Activated gamma-delta T cell treated with anti-CD3 and anti-CD28 coated beads, Interleukin-2, amount 50 U/mL, for 16 hours (primary cell): ENCODE data around the gene PLA2G4F.

Source experiments
- DNase-seq: peaks from one replicate; pipeline ENCODE4 v3.0.0-alpha.2; 2020; ENCODE audit warnings: low read depth

The PLA2G4F gene

GRCh38 chr15:42131826-42132806, 24.3 kb downstream of the PLA2G4F start:
- DNase-seq = no peak

GRCh38 chr15:42131006-42131405, 25.4 kb downstream of the PLA2G4F start:
- DNase-seq = no peak

- DNase-seq = no peak
Observed at GRCh38 chr15:42130246-42130986, 26.0 kb downstream of the PLA2G4F start.

- DNase-seq = no peak
Observed at GRCh38 chr15:42129364-42129763, 27.1 kb downstream of the PLA2G4F start.

GRCh38 chr15:42128476-42128875, 28.0 kb downstream of the PLA2G4F start:
- no peak for DNase-seq

- no peak for DNase-seq
Observed at GRCh38 chr15:42123546-42123945, 32.9 kb downstream of the PLA2G4F start.

GRCh38 chr15:42121682-42122081, 34.8 kb downstream of the PLA2G4F start:
- no peak for DNase-seq

- no peak for DNase-seq
Observed at GRCh38 chr15:42121021-42121420, 35.4 kb downstream of the PLA2G4F start.

GRCh38 chr15:42120285-42120684, 36.2 kb downstream of the PLA2G4F start:
- DNase-seq = no peak

- no peak for DNase-seq
Observed at GRCh38 chr15:42119446-42119760, 37.0 kb downstream of the PLA2G4F start.

GRCh38 chr15:42118650-42119445, 37.6 kb downstream of the PLA2G4F start:
- DNase-seq = no peak

- no peak for DNase-seq
Observed at GRCh38 chr15:42111924-42112323, 44.5 kb downstream of the PLA2G4F start.

GRCh38 chr15:42110367-42110766, 46.1 kb downstream of the PLA2G4F start:
- DNase-seq = no peak

- no peak for DNase-seq
Observed at GRCh38 chr15:42108806-42109205, 47.6 kb downstream of the PLA2G4F start.

- DNase-seq = no peak
Observed at GRCh38 chr15:42108189-42108588, 48.2 kb downstream of the PLA2G4F start.

- no peak for DNase-seq
Observed at GRCh38 chr15:42107473-42107872, 49.0 kb downstream of the PLA2G4F start.

GRCh38 chr15:42106288-42106687, 50.1 kb downstream of the PLA2G4F start:
- DNase-seq = no peak

- no peak for DNase-seq
Observed at GRCh38 chr15:42104095-42104891, 52.1 kb downstream of the PLA2G4F start.

- DNase-seq = no peak
Observed at GRCh38 chr15:42102646-42103235, 53.7 kb downstream of the PLA2G4F start.

- no peak for DNase-seq
Observed at GRCh38 chr15:42101861-42102260, 54.6 kb downstream of the PLA2G4F start.
